ENCODE results near the gene GRWD1. TPM values are rescaled to one million over a fixed set of nuclear protein-coding genes. Genes with fewer than 3 reads are reported as not detected.

GRWD1 gene
- polyA plus RNA-seq, 1 experiment: 16.0 TPM

DNA sequence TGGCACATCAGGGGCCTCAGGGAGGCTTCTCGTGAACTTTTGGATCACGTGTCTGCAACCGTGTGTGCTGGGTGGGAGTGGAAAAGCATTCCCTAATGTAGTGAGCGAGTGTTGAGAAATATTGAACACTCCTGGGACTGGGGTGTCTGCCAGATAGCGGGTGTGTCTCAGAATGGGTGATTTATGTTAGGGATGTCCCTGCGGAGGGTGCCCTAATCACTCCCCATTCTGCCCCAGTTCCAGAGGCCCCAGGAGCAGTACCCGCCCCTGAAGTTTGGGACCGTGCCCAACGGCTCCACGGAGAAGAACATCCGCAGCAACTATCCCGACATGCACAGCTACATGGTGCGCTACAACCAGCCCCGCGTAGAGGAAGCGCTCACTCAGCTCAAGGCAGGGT, 24.2 kb upstream of the GRWD1 start:
- H3K27ac ChIP-seq (ENCODE audit: low read depth, low read length): no peak overlapping the region
- TF ChIP-seq, protein P1, sequence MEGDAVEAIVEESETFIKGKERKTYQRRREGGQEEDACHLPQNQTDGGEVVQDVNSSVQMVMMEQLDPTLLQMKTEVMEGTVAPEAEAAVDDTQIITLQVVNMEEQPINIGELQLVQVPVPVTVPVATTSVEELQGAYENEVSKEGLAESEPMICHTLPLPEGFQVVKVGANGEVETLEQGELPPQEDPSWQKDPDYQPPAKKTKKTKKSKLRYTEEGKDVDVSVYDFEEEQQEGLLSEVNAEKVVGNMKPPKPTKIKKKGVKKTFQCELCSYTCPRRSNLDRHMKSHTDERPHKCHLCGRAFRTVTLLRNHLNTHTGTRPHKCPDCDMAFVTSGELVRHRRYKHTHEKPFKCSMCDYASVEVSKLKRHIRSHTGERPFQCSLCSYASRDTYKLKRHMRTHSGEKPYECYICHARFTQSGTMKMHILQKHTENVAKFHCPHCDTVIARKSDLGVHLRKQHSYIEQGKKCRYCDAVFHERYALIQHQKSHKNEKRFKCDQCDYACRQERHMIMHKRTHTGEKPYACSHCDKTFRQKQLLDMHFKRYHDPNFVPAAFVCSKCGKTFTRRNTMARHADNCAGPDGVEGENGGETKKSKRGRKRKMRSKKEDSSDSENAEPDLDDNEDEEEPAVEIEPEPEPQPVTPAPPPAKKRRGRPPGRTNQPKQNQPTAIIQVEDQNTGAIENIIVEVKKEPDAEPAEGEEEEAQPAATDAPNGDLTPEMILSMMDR (IDR thresholded peaks at IDR 0.05; ENCODE audit: low read depth, low read length): no peak
- H3K9me3 ChIP-seq (ENCODE audit: control insufficient read depth, insufficient read depth, low read length): no peaks in the 10 kb centered on the region; the same call in 1 of the 2 replicates
- no peaks in the 10 kb centered on the region for H3K27me3 ChIP-seq (ENCODE audit: control insufficient read depth, insufficient read depth, low read length)
- DNase-seq (ENCODE audit: low read depth, low spot score): no peak
- POLR2A ChIA-PET: no interaction called here
- no peak overlapping the region for H3K4me3 ChIP-seq (ENCODE audit: low read depth, low read length)
- CTCF ChIA-PET: no interaction called here

DNA sequence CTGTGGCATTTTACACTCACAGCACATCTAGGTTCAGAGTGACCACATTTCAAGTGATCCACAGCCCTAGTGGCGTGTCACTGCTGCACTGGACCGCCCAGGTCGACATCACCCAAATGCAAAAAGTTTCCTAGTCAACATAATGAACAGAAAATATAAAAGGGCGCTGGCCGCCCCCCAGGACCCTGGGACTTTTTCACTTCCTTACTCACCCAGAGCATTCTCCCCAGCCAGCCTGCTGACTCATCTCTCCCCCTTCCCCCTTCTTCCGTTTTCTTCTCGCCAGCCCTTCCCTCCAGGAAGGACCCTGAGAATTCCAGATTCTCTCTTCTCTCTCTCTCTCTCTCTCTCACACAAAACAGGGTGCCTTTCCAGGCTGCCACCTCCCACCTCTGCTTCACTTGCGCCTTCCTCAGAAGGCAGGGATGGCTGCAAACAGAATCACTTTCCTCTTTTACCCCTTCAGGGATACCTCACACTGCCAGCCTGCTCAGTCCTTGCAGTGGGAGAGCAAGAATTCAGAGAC, 21.0 kb upstream of the GRWD1 start:
- TF ChIP-seq, protein P1 (IDR thresholded peaks at IDR 0.05; ENCODE audit: low read depth, low read length): no peak
- Histone ChIP-seq H3K27ac (ENCODE audit: low read depth, low read length) (peak overlapping the region; percentile 59), H3K27me3 (ENCODE audit: control insufficient read depth, insufficient read depth, low read length) (no peaks in the 10 kb centered on the region), H3K9me3 (ENCODE audit: control insufficient read depth, insufficient read depth, low read length) (no peaks in the 10 kb centered on the region; the same call in 1 of the 2 replicates), H3K4me3 (ENCODE audit: low read depth, low read length) (no peak overlapping the region)
- POLR2A ChIA-PET: no interaction called here
- no peak for DNase-seq (ENCODE audit: low read depth, low spot score)
- CTCF ChIA-PET: interaction anchor here (0.7 kb wide), 1 partner anchor 11 kb away, joined by 8 read pairs; no protein-coding TSS in a partner anchor

DNA sequence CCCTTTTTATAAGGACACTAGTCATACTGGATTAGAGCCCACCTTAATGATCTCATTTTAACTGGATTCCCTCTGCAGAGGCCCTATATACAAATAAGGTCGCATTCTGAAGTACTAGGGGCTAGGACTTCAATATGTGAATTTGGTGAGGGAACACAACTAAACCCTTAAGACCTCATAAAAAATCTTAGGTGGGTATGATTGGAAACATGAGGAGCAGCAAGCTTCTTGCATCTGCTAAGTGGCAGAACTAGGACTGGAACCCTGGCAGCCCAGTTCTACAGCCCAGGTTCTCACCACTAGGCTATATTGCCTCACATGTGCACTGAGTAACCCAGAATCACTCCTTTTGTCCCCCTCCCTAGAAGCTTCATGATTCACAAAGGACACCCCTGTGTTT, 17.1 kb upstream of the GRWD1 start:
- H3K27me3 ChIP-seq (ENCODE audit: control insufficient read depth, insufficient read depth, low read length): no peaks in the 10 kb centered on the region
- no peak overlapping the region for H3K4me3 ChIP-seq (ENCODE audit: low read depth, low read length)
- ChIA-PET CTCF (no interaction called here), POLR2A (no interaction called here)
- no peaks in the 10 kb centered on the region for H3K9me3 ChIP-seq (ENCODE audit: control insufficient read depth, insufficient read depth, low read length)
- no peak for DNase-seq (ENCODE audit: low read depth, low spot score)
- TF ChIP-seq, protein P1 (IDR thresholded peaks at IDR 0.05; ENCODE audit: low read depth, low read length): no peak
- H3K27ac ChIP-seq (ENCODE audit: low read depth, low read length): no peak overlapping the region

DNA sequence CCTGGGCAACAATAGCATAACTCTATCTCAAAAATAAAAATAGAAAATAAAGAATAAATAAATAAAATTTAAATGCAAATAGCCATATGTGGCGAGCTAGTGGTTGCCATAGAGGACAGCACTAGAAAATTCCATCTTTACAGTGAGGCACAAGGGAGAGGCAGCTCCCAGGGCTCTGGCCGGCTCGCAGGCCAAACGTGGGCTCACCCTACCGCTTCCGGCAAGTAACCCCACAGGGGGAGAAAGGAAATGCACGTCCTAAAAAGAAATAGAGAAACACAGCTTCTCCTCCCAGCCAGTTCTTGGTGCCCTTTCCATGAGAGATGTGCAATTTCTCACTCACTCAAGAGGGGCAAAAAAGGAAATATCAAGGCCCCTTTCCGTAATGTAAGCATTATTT, 12.4 kb upstream of the GRWD1 start:
- H3K9me3 ChIP-seq (ENCODE audit: control insufficient read depth, insufficient read depth, low read length): no peaks in the 10 kb centered on the region
- POLR2A ChIA-PET: interaction anchor here (0.7 kb wide), 1 partner anchor 138 kb away, joined by 3 read pairs; no protein-coding TSS in a partner anchor
- TF ChIP-seq, protein P1 (IDR thresholded peaks at IDR 0.05; ENCODE audit: low read depth, low read length): no peak
- DNase-seq (ENCODE audit: low read depth, low spot score): no peak
- CTCF ChIA-PET: interaction anchor here (1.5 kb wide), 1 partner anchor 42 kb away, joined by 3 read pairs; the partner anchor contains the start of gene KDELR1
- no peak overlapping the region for H3K4me3 ChIP-seq (ENCODE audit: low read depth, low read length)
- H3K27ac ChIP-seq (ENCODE audit: low read depth, low read length): no peak overlapping the region
- no peaks in the 10 kb centered on the region for H3K27me3 ChIP-seq (ENCODE audit: control insufficient read depth, insufficient read depth, low read length)

DNA sequence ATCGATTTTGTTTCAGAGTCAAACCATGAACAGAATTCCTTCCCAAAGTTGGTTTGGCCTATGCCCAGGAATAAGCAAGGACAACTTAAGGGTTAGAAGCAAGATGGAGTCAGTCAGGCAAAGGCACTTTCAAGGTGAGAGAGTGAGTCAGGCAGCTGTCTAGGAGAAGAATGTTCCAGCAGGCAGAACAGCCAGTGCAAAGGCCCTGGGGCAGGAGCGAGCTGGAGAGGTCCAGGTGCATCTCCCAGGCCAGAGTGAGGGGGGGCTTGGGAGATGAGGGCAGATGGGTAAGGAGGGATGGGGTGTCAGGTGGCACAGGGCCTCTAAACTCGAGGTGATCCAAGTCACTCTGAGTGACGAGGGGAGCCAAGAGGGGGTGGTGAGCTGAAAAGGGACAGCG, 9.2 kb upstream of the GRWD1 start:
- ChIA-PET POLR2A (no interaction called here), CTCF (no interaction called here)
- no peak overlapping the region for H3K27ac ChIP-seq (ENCODE audit: low read depth, low read length)
- H3K4me3 ChIP-seq (ENCODE audit: low read depth, low read length): no peak overlapping the region
- H3K9me3 ChIP-seq (ENCODE audit: control insufficient read depth, insufficient read depth, low read length): peaks cover under 1% of the 10 kb centered on the region; the same call in 1 of the 2 replicates
- peaks cover 2% of the 10 kb centered on the region for H3K27me3 ChIP-seq (ENCODE audit: control insufficient read depth, insufficient read depth, low read length)
- DNase-seq (ENCODE audit: low read depth, low spot score): no peak
- TF ChIP-seq, protein P1 (IDR thresholded peaks at IDR 0.05; ENCODE audit: low read depth, low read length): no peak

All from AG04450 (cell line).